ENCODE measurements around the gene C22orf15.

Gene C22orf15

DNA sequence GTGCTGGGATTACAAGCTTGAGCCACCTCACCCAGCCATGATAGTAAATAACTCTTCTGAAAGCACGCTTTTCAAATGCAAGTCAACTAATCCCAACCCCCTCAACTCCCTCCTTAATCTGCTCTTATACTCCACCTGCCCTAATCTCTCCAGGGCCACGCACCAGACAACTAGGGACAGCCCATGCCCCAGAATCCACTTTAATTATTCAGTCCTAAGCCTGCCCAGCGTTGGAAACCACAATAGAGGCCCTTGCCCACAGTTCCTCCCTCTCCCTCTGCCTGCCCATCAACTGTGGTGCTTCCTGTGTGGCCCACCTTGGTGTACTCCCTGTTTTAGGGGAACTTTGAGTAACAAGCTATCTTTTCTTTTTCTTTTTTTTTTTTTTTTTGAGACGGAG, 5.9 kb upstream of the C22orf15 start:
- DNase-seq, result no peak
- Mint-ChIP-seq H3K9me3 (no peaks in the 10 kb centered on the region), H3K4me3 (no peak overlapping the region), H3K36me3 (ENCODE audit: low read depth) (no peaks in the 10 kb centered on the region), H3K27me3 (ENCODE audit: low read depth, poor library complexity) (peaks cover 13% of the 10 kb centered on the region), H3K4me1 (peaks cover 29% of the 10 kb centered on the region), H3K27ac (no peak overlapping the region)
- TF ChIP-seq, protein P1, sequence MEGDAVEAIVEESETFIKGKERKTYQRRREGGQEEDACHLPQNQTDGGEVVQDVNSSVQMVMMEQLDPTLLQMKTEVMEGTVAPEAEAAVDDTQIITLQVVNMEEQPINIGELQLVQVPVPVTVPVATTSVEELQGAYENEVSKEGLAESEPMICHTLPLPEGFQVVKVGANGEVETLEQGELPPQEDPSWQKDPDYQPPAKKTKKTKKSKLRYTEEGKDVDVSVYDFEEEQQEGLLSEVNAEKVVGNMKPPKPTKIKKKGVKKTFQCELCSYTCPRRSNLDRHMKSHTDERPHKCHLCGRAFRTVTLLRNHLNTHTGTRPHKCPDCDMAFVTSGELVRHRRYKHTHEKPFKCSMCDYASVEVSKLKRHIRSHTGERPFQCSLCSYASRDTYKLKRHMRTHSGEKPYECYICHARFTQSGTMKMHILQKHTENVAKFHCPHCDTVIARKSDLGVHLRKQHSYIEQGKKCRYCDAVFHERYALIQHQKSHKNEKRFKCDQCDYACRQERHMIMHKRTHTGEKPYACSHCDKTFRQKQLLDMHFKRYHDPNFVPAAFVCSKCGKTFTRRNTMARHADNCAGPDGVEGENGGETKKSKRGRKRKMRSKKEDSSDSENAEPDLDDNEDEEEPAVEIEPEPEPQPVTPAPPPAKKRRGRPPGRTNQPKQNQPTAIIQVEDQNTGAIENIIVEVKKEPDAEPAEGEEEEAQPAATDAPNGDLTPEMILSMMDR (IDR thresholded peaks at IDR 0.05), result no peak

DNA sequence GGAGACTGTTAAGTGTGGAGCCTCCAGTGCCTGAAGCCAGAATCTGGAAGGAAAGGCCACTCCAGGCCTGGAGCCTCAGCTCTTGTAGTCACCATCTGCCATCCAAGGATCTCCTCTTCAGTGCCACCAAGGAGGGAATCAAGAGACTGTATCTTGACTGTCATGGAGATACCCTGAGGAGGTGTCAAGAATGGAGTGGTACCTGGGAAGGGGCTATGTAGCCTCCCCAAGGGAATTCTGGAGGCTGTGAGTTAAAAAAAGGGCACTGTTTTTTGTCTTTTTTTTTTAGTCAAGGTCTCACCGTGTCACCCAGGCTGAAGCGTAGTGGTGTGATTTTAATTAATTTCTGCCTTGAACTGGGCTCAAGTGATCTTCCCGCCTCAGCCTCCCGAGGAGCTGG, 3.2 kb upstream of the C22orf15 start:
- Mint-ChIP-seq H3K27me3 (ENCODE audit: low read depth, poor library complexity) (peaks cover 7% of the 10 kb centered on the region), H3K36me3 (ENCODE audit: low read depth) (no peaks in the 10 kb centered on the region), H3K27ac (no peak overlapping the region), H3K4me3 (no peak overlapping the region), H3K4me1 (peaks cover 41% of the 10 kb centered on the region), H3K9me3 (no peaks in the 10 kb centered on the region)
- TF ChIP-seq, protein P1 (IDR thresholded peaks at IDR 0.05), result no peak
- DNase-seq, result no peak

DNA sequence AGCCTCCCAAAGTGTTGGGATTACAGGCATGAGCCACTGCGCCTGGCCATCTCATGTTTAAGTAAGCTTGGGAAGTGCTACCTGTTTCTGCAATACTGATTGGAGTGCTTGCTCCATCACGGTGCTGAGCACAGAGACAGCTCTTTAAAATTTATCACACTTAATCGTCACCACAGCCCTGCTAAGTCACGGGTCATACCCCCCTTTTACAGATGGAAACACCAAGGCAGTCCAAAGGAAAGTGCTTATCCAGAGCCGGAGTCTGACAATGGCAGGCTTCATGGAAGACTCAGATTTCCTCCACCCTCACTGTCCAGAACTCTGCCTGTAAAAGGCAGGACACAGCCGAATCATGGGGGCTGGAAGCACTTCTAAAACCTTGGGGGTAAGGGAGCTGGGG, 2.7 kb upstream of the C22orf15 start:
- H3K4me1 Mint-ChIP-seq, result peaks cover 41% of the 10 kb centered on the region

DNA sequence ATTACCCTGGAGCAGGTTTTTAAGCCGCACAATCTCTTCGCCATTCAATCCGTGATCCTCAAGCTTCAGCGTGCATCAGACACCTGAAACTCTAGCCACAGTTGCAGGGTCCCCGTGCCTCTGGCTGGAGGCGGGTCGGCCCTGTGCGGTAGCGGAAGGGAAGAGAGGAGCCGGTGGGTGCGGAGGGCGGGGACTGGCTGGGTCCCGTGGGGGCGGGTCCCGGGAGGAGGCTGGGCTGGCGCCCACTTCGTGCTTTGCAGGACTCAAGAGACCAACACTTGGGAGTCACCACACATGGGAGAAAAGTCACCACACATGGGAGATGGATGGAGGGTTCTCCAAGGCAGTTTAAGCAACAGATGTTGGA, 772 bp downstream of the C22orf15 start:
- peak overlapping the region; percentile 68 for H3K4me3 Mint-ChIP-seq

More for the DNA sequence above, 2.7 kb upstream of the C22orf15 start:
- DNase-seq, result no peak
- Mint-ChIP-seq H3K4me3 (no peak overlapping the region), H3K27me3 (ENCODE audit: low read depth, poor library complexity) (peaks cover 7% of the 10 kb centered on the region), H3K27ac (no peak overlapping the region), H3K9me3 (no peaks in the 10 kb centered on the region), H3K36me3 (ENCODE audit: low read depth) (no peaks in the 10 kb centered on the region)
- TF ChIP-seq, protein P1 (IDR thresholded peaks at IDR 0.05), result no peak

DNA sequence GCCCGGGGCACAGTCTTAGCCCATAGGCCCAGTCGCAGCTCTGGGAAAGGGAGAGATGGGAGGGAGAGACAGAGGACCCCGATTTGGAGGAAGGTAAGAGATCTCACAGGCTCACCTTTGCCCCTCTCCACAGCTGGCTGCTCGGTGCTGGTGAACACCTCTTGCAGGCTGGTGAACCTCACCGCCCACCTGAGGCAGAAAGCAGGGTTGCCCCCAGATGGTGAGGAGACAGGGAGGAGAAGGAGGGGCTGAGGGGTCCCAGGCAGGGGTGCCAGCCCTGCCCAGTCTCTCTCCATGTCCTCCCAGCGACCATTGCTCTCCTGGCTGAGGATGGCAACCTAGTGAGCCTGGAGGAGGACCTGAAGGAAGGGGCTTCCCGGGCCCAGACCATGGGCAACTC, 1.2 kb downstream of the C22orf15 start:
- Mint-ChIP-seq H3K4me3 (peak overlapping the region; percentile 68), H3K27ac (no peak overlapping the region), H3K4me1 (peaks cover 48% of the 10 kb centered on the region), H3K36me3 (ENCODE audit: low read depth) (no peaks in the 10 kb centered on the region), H3K27me3 (ENCODE audit: low read depth, poor library complexity) (no peaks in the 10 kb centered on the region), H3K9me3 (no peaks in the 10 kb centered on the region)
- TF ChIP-seq, protein P1 (IDR thresholded peaks at IDR 0.05), result no peak
- no peak for DNase-seq

More for the DNA sequence above, 772 bp downstream of the C22orf15 start:
- Mint-ChIP-seq H3K9me3 (no peaks in the 10 kb centered on the region), H3K27me3 (ENCODE audit: low read depth, poor library complexity) (peaks cover 3% of the 10 kb centered on the region), H3K27ac (no peak overlapping the region), H3K36me3 (ENCODE audit: low read depth) (no peaks in the 10 kb centered on the region), H3K4me1 (peaks cover 46% of the 10 kb centered on the region)
- peak; percentile 68 for DNase-seq
- TF ChIP-seq, protein P1 (IDR thresholded peaks at IDR 0.05), result no peak
